GM23338 (cell line): ENCODE results near the gene SEMA3C. TPM values are rescaled to one million over a fixed set of nuclear protein-coding genes. Genes with fewer than 3 reads are reported as not detected.

Experiments
- ATAC-seq: fragments of 200-7000 bp; cut with Tn5 transposase; 3 replicates; pipeline ENCODE4 v1.9.1; 2020
- DNase-seq: peaks from one replicate; pipeline ENCODE4 v3.0.0-alpha.2; 2015; ENCODE audit warnings: low spot score
- H2AFZ ChIP-seq: fragments of 200-600 bp; sonication (generic); 2 replicates; pipeline ENCODE4 v1.8.0; 2016; ENCODE audit warnings: antibody characterized with exemption, mild to moderate bottlenecking, moderate library complexity
- H3F3A ChIP-seq: fragments of 200-600 bp; sonication (generic); replicated peaks from 2 replicates; pipeline ENCODE4 v1.8.0; 2017; ENCODE audit warnings: antibody characterized with exemption, mixed run types, low read depth
- H3K27ac ChIP-seq: fragments of 200-600 bp; sonication (generic); 2 replicates; pipeline ENCODE4 v1.6.1; 2016; ENCODE audit warnings: low read depth
- H3K27me3 ChIP-seq: fragments of 200-600 bp; sonication (generic); 2 replicates; pipeline ENCODE4 v1.8.0; 2016; ENCODE audit warnings: mild to moderate bottlenecking, mixed run types, moderate library complexity; ENCODE audit not compliant: insufficient read depth
- H3K36me3 ChIP-seq: fragments of 200-600 bp; sonication (generic); 2 replicates; pipeline ENCODE4 v1.8.0; 2016; ENCODE audit warnings: mild to moderate bottlenecking; ENCODE audit not compliant: insufficient read depth
- H3K4me1 ChIP-seq: fragments of 200-600 bp; sonication (generic); 2 replicates; pipeline ENCODE4 v1.8.0; 2016; ENCODE audit warnings: mild to moderate bottlenecking, moderate library complexity; ENCODE audit not compliant: insufficient read depth
- H3K4me2 ChIP-seq: fragments of 200-600 bp; sonication (generic); 2 replicates; pipeline ENCODE4 v1.7.1; 2017; ENCODE audit warnings: mixed run types
- H3K4me3 ChIP-seq: fragments of 200-600 bp; sonication (generic); 2 replicates; pipeline ENCODE4 v1.6.1; 2016; ENCODE audit warnings: mixed run types
- H3K79me2 ChIP-seq: fragments of 200-600 bp; sonication (generic); replicated peaks from 2 replicates; pipeline ENCODE4 v1.8.0; 2017; ENCODE audit warnings: mild to moderate bottlenecking; ENCODE audit not compliant: insufficient read depth
- H3K9me2 ChIP-seq: fragments of 200-600 bp; sonication (generic); 2 replicates; pipeline ENCODE4 v1.8.0; 2017; ENCODE audit not compliant: insufficient read depth
- H4K20me1 ChIP-seq: fragments of 200-600 bp; sonication (generic); replicated peaks from 2 replicates; pipeline ENCODE4 v1.8.0; 2017; ENCODE audit warnings: mild to moderate bottlenecking; ENCODE audit not compliant: insufficient read depth
- H3K27ac Mint-ChIP-seq: 2 replicates; pipeline ENCODE4 v1.8.0; 2020; ENCODE audit warnings: inconsistent platforms, mild to moderate bottlenecking, moderate library complexity, mixed read lengths
- H3K27me3 Mint-ChIP-seq: 3 replicates; pipeline ENCODE4 v1.8.0; 2022; ENCODE audit warnings: low read depth, mild to moderate bottlenecking, moderate library complexity, mixed read lengths, inconsistent platforms; ENCODE audit not compliant: insufficient read depth, poor library complexity
- H3K36me3 Mint-ChIP-seq: 3 replicates; pipeline ENCODE4 v1.8.0; 2021; ENCODE audit warnings: low read depth, mild to moderate bottlenecking, inconsistent platforms, moderate library complexity, mixed read lengths
- H3K4me1 Mint-ChIP-seq: 3 replicates; pipeline ENCODE4 v1.8.0; 2020; ENCODE audit warnings: mild to moderate bottlenecking, inconsistent platforms, mixed read lengths
- H3K4me3 Mint-ChIP-seq: 3 replicates; pipeline ENCODE4 v1.8.0; 2021; ENCODE audit warnings: moderate library complexity, mild to moderate bottlenecking, inconsistent platforms, mixed read lengths
- H3K9me3 Mint-ChIP-seq: 3 replicates; pipeline ENCODE4 v1.8.0; 2020; ENCODE audit warnings: moderate library complexity, mild to moderate bottlenecking, inconsistent platforms, mixed read lengths
- CREB1 ChIP-seq: fragments of 250-450 bp; sonication (Bioruptor Pico); IDR thresholded peaks from 2 replicates; pipeline ENCODE4 v1.5.0; 2020; ENCODE audit warnings: low read depth, mild to moderate bottlenecking, moderate library complexity
- CTCF ChIP-seq, 2 experiments: fragments of 200-600 bp in 1 of 2; sonication (generic) in 1 of 2; conservative IDR thresholded peaks; 2 replicates each; pipeline versions ENCODE4 v1.5.1 to v1.6.1; 2016 to 2017; ENCODE audit warnings: antibody characterized with exemption in 2 of 2, low read depth in 2 of 2, mild to moderate bottlenecking in 2 of 2, moderate library complexity in 1 of 2
- ETS1 ChIP-seq: IDR thresholded peaks from 2 replicates; pipeline ENCODE4 v1.6.1; 2016; ENCODE audit warnings: antibody characterized with exemption
- EZH2 ChIP-seq: fragments of 200-600 bp; sonication (generic); IDR thresholded peaks from one replicate; pipeline ENCODE4 v1.8.0; 2017; ENCODE audit warnings: antibody characterized with exemption, mild to moderate bottlenecking, low read depth; ENCODE audit not compliant: unreplicated experiment
- EZH2phosphoT487 ChIP-seq: fragments of 200-600 bp; sonication (generic); IDR thresholded peaks from one replicate; pipeline ENCODE4 v1.8.1; 2018; ENCODE audit warnings: antibody characterized with exemption; ENCODE audit not compliant: unreplicated experiment
- JUNB ChIP-seq: IDR thresholded peaks from one replicate; pipeline ENCODE4 v1.6.1; 2016; ENCODE audit warnings: antibody characterized with exemption; ENCODE audit not compliant: unreplicated experiment
- NANOG ChIP-seq: IDR thresholded peaks from 2 replicates; pipeline ENCODE4 v1.6.1; 2016; ENCODE audit warnings: antibody characterized with exemption, borderline replicate concordance
- POLR2AphosphoS5 ChIP-seq: IDR thresholded peaks from 2 replicates; pipeline ENCODE4 v1.6.1; 2016; ENCODE audit warnings: antibody characterized with exemption, low read depth
- REST ChIP-seq: IDR thresholded peaks from one replicate; pipeline ENCODE4 v1.6.1; 2018; ENCODE audit warnings: antibody characterized with exemption; ENCODE audit not compliant: unreplicated experiment
- STAT1 ChIP-seq: IDR thresholded peaks from one replicate; pipeline ENCODE4 v1.6.1; 2016; ENCODE audit warnings: antibody characterized with exemption; ENCODE audit not compliant: unreplicated experiment
- ZNF114 ChIP-seq: fragments of 250-450 bp; sonication (Bioruptor Pico); IDR thresholded peaks from 2 replicates; pipeline ENCODE4 v1.5.0; 2020; ENCODE audit warnings: mild to moderate bottlenecking, moderate library complexity
- ZNF331 ChIP-seq: fragments of 250-450 bp; sonication (Bioruptor Pico); IDR thresholded peaks from 2 replicates; pipeline ENCODE4 v1.5.0; 2020; ENCODE audit warnings: low read depth, mild to moderate bottlenecking, moderate library complexity
- ZNF462 ChIP-seq: fragments of 250-450 bp; sonication (Bioruptor Pico); IDR thresholded peaks from 2 replicates; pipeline ENCODE4 v1.5.0; 2020; ENCODE audit warnings: mild to moderate bottlenecking, moderate library complexity
- polyA plus RNA-seq: library from polyadenylated mRNA; unstranded; fragments of >200 nt; fragmentation: Nextera tagmentation; extraction: Ambion mirVana; gene quantifications from 2 replicates; pipeline ENCODE4 v1.2.1, GENCODE V29; 2016
- total RNA-seq: library from RNA; depleted of rRNA; stranded (reverse); fragments of >200 nt; shearing (Covaris generic); gene quantifications from 2 replicates; pipeline ENCODE4 v1.2.3, GENCODE V29; 2014

The SEMA3C gene
- total and polyA plus RNA-seq, 2 experiments from 2014 or later: 1.0 to 3.5 TPM

GRCh38 chr7:80819503-80819902 lies 99.3 kb downstream of the SEMA3C start:
- no peak overlapping the region for H3K27ac Mint-ChIP-seq
- H3K4me3 Mint-ChIP-seq: no peak overlapping the region
- Histone ChIP-seq H3K36me3 (no peaks in the 10 kb centered on the region), H4K20me1 (no peaks in the 10 kb centered on the region), H3K4me2 (no peak overlapping the region), H3F3A (no peaks in the 10 kb centered on the region), H3K4me3 (no peak overlapping the region), H3K27ac (no peak overlapping the region), H3K4me1 (no peaks in the 10 kb centered on the region), H3K79me2 (no peaks in the 10 kb centered on the region), H2AFZ (no peak overlapping the region), H3K9me2 (no peaks in the 10 kb centered on the region), H3K27me3 (no peaks in the 10 kb centered on the region)
- DNase-seq (no peak), ATAC-seq (no peak)
- no peaks in the 10 kb centered on the region for H3K4me1 Mint-ChIP-seq
- no peaks in the 10 kb centered on the region for H3K27me3 Mint-ChIP-seq
- no peaks in the 10 kb centered on the region for H3K9me3 Mint-ChIP-seq
- TF ChIP-seq ETS1 (no peak), JUNB (no peak), CREB1 (CRISPR knock-in tag) (no peak), CTCF (conservative IDR thresholded peaks at IDR 0.05; ENCODE audit: low read depth in 2 of 2) (no peak), EZH2phosphoT487 (no peak), STAT1 (no peak), NANOG (no peak), ZNF462 (CRISPR knock-in tag) (no peak), ZNF331 (CRISPR knock-in tag) (no peak), POLR2AphosphoS5 (no peak), REST (no peak), ZNF114 (no peak), EZH2 (no peak)
- H3K36me3 Mint-ChIP-seq: no peaks in the 10 kb centered on the region
